ENCODE results near the gene EXOC3L4.

The EXOC3L4 gene

GRCh38 chr14:103130017-103130764, 35.7 kb downstream of the EXOC3L4 start:
- TF ChIP-seq CTCF (conservative IDR thresholded peaks at IDR 0.05; ENCODE audit: low read depth, low read length), result no peak
- no peak overlapping the region for H3K4me3 ChIP-seq (ENCODE audit: low read length)
- no peak for DNase-seq (ENCODE audit: low read depth)

- H3K4me3 ChIP-seq (ENCODE audit: low read length), result no peak overlapping the region
- DNase-seq (ENCODE audit: low read depth), result no peak
- TF ChIP-seq CTCF (conservative IDR thresholded peaks at IDR 0.05; ENCODE audit: low read depth, low read length), result no peak
Observed at GRCh38 chr14:103130965-103131364, 36.4 kb downstream of the EXOC3L4 start.

- TF ChIP-seq CTCF (conservative IDR thresholded peaks at IDR 0.05; ENCODE audit: low read depth, low read length), result no peak
- no peak for DNase-seq (ENCODE audit: low read depth)
- no peak overlapping the region for H3K4me3 ChIP-seq (ENCODE audit: low read length)
Observed at GRCh38 chr14:103131580-103131979, 37.1 kb downstream of the EXOC3L4 start.

- no peak for TF ChIP-seq CTCF (conservative IDR thresholded peaks at IDR 0.05; ENCODE audit: low read depth, low read length)
- no peak for DNase-seq (ENCODE audit: low read depth)
- no peak overlapping the region for H3K4me3 ChIP-seq (ENCODE audit: low read length)
Observed at GRCh38 chr14:103132381-103133209, 38.1 kb downstream of the EXOC3L4 start.

GRCh38 chr14:103133210-103134140, 39.0 kb downstream of the EXOC3L4 start:
- no peak for TF ChIP-seq CTCF (conservative IDR thresholded peaks at IDR 0.05; ENCODE audit: low read depth, low read length)
- no peak overlapping the region for H3K4me3 ChIP-seq (ENCODE audit: low read length)
- no peak for DNase-seq (ENCODE audit: low read depth)

- TF ChIP-seq CTCF (conservative IDR thresholded peaks at IDR 0.05; ENCODE audit: low read depth, low read length), result no peak
- no peak overlapping the region for H3K4me3 ChIP-seq (ENCODE audit: low read length)
- DNase-seq (ENCODE audit: low read depth), result no peak
Observed at GRCh38 chr14:103134405-103134804, 39.9 kb downstream of the EXOC3L4 start.
